Smooth muscle cell (in vitro differentiated cells): ENCODE results near the gene ATRIP. TPM values are rescaled to one million over a fixed set of nuclear protein-coding genes. Genes with fewer than 3 reads are reported as not detected.

Experiments used
- DNase-seq: peaks from one replicate; lab custom pipeline; 2025; ENCODE audit not compliant: unreplicated experiment; lab: John Stamatoyannopoulos, UW
- H2AFZ ChIP-seq: fragments of 200-600 bp; sonication (generic); 2 replicates; pipeline ENCODE4 v1.6.0; 2016; ENCODE audit warnings: antibody characterized with exemption, low read depth, mild to moderate bottlenecking
- H3F3A ChIP-seq: fragments of 200-600 bp; sonication (generic); 2 replicates; pipeline ENCODE4 v1.6.0; 2017; ENCODE audit warnings: antibody characterized with exemption, low read depth
- H3K27ac ChIP-seq: fragments of 200-600 bp; sonication (generic); 2 replicates; pipeline ENCODE4 v1.5.1; 2016; ENCODE audit warnings: low read depth, mild to moderate bottlenecking
- H3K27me3 ChIP-seq: fragments of 200-600 bp; sonication (generic); 2 replicates; pipeline ENCODE4 v1.6.1; 2016; ENCODE audit warnings: low read depth, mild to moderate bottlenecking
- H3K36me3 ChIP-seq: fragments of 200-600 bp; sonication (generic); 2 replicates; pipeline ENCODE4 v1.5.1; 2016; ENCODE audit warnings: low read depth
- H3K4me1 ChIP-seq: fragments of 200-600 bp; sonication (generic); 2 replicates; pipeline ENCODE4 v1.5.1; 2016; ENCODE audit warnings: low read depth
- H3K4me2 ChIP-seq: fragments of 200-600 bp; sonication (generic); 2 replicates; pipeline ENCODE4 v1.6.0; 2016; ENCODE audit warnings: mild to moderate bottlenecking
- H3K4me3 ChIP-seq: fragments of 200-600 bp; sonication (generic); 2 replicates; pipeline ENCODE4 v1.5.1; 2016; ENCODE audit warnings: mild to moderate bottlenecking
- H3K79me2 ChIP-seq: fragments of 200-600 bp; sonication (generic); 2 replicates; pipeline ENCODE4 v1.6.0; 2016; ENCODE audit warnings: low read depth, mild to moderate bottlenecking
- H3K9ac ChIP-seq: fragments of 200-600 bp; sonication (generic); 2 replicates; pipeline ENCODE4 v1.6.0; 2016; ENCODE audit warnings: low read depth
- H3K9me3 ChIP-seq: fragments of 200-600 bp; sonication (generic); replicated peaks from 2 replicates; pipeline ENCODE4 v1.5.1; 2016; ENCODE audit warnings: low read depth
- H4K20me1 ChIP-seq: fragments of 200-600 bp; sonication (generic); 2 replicates; pipeline ENCODE4 v1.6.0; 2016; ENCODE audit warnings: low read depth
- WGBS: methylation state at CpG from one replicate; pipeline ENCODE4 v1.1.7; 2016; ENCODE audit warnings: low lambda C conversion rate; 5-methylcytosine and 5-hydroxymethylcytosine counted together
- polyA plus RNA-seq: library from polyadenylated mRNA; unstranded; fragments of >200 nt; fragmentation: Nextera tagmentation; extraction: Ambion mirVana; gene quantifications from 2 replicates; pipeline ENCODE4 v1.2.1, GENCODE V29; 2016
- total RNA-seq: library from RNA; depleted of rRNA; stranded (reverse); fragments of >200 nt; gene quantifications from 2 replicates; pipeline ENCODE4 v1.2.3, GENCODE V29; 2014
- TF ChIP-seq, protein P1 (sequence below): fragments of 200-600 bp; sonication (generic); IDR thresholded peaks from 2 replicates; pipeline ENCODE4 v1.5.1; 2017; ENCODE audit warnings: borderline replicate concordance, mild to moderate bottlenecking, antibody characterized with exemption; ENCODE audit not compliant: insufficient read depth, poor library complexity, severe bottlenecking

The ATRIP gene
- total and polyA plus RNA-seq, 2 experiments from 2014 or later, result 4.0 to 7.3 TPM

- no peaks in the 10 kb centered on the region for H4K20me1 ChIP-seq
- no peak overlapping the region for H3K9ac ChIP-seq
- no peaks in the 10 kb centered on the region for H3K36me3 ChIP-seq
- DNase-seq, result no peak
- TF ChIP-seq, protein P1, sequence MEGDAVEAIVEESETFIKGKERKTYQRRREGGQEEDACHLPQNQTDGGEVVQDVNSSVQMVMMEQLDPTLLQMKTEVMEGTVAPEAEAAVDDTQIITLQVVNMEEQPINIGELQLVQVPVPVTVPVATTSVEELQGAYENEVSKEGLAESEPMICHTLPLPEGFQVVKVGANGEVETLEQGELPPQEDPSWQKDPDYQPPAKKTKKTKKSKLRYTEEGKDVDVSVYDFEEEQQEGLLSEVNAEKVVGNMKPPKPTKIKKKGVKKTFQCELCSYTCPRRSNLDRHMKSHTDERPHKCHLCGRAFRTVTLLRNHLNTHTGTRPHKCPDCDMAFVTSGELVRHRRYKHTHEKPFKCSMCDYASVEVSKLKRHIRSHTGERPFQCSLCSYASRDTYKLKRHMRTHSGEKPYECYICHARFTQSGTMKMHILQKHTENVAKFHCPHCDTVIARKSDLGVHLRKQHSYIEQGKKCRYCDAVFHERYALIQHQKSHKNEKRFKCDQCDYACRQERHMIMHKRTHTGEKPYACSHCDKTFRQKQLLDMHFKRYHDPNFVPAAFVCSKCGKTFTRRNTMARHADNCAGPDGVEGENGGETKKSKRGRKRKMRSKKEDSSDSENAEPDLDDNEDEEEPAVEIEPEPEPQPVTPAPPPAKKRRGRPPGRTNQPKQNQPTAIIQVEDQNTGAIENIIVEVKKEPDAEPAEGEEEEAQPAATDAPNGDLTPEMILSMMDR, result no peak
- no peaks in the 10 kb centered on the region for H3K4me1 ChIP-seq
- no peaks in the 10 kb centered on the region for H3K79me2 ChIP-seq
- no peak overlapping the region for H3K4me3 ChIP-seq
- H3K27me3 ChIP-seq, result no peaks in the 10 kb centered on the region
- no peak overlapping the region for H2AFZ ChIP-seq
- WGBS, result 87% methylated on average over 3 of the region's 3 CpGs
- H3K27ac ChIP-seq, result no peak overlapping the region
- H3K9me3 ChIP-seq, result no peaks in the 10 kb centered on the region
- no peak overlapping the region for H3K4me2 ChIP-seq
- H3F3A ChIP-seq, result no peaks in the 10 kb centered on the region
These were observed 43.6 kb upstream of the ATRIP start for GRCh38 chr3:48402907-48403306.

- TF ChIP-seq, protein P1, result no peak
- Histone ChIP-seq H2AFZ (no peak overlapping the region), H3K4me1 (no peaks in the 10 kb centered on the region), H3K79me2 (no peaks in the 10 kb centered on the region), H3F3A (no peaks in the 10 kb centered on the region), H3K27me3 (no peaks in the 10 kb centered on the region), H3K9me3 (no peaks in the 10 kb centered on the region), H3K4me3 (no peak overlapping the region), H3K9ac (no peak overlapping the region), H3K27ac (no peak overlapping the region), H3K36me3 (no peaks in the 10 kb centered on the region), H3K4me2 (no peak overlapping the region), H4K20me1 (no peaks in the 10 kb centered on the region)
- DNase-seq, result no peak
- 94% methylated on average over 15 of the region's 15 CpGs for WGBS
These were observed 42.8 kb upstream of the ATRIP start for GRCh38 chr3:48403533-48404439.

- H3K9me3 ChIP-seq, result no peaks in the 10 kb centered on the region
These were observed 41.8 kb upstream of the ATRIP start for GRCh38 chr3:48404440-48405342.

More at GRCh38 chr3:48404440-48405342, 41.8 kb upstream of the ATRIP start:
- Histone ChIP-seq H3K27ac (no peak overlapping the region), H3K9ac (no peak overlapping the region), H3F3A (no peaks in the 10 kb centered on the region), H3K4me1 (no peaks in the 10 kb centered on the region), H3K36me3 (no peaks in the 10 kb centered on the region), H2AFZ (no peak overlapping the region), H3K4me2 (no peak overlapping the region), H3K4me3 (no peak overlapping the region), H4K20me1 (no peaks in the 10 kb centered on the region), H3K79me2 (no peaks in the 10 kb centered on the region), H3K27me3 (no peaks in the 10 kb centered on the region)
- no peak for DNase-seq
- TF ChIP-seq, protein P1, result no peak
- WGBS, result 93% methylated on average over 21 of the region's 21 CpGs
